Measurements from ENCODE around the gene PAX1. TPM values are rescaled to one million over a fixed set of nuclear protein-coding genes. Genes with fewer than 3 reads are reported as not detected.

Gene PAX1
- total RNA-seq, 2 donors from 2014 or later = not detected

- no peak for DNase-seq (ENCODE audit: low spot score)
- intact Hi-C loops (cut with DNase I) = loop anchor here in 1 of 2 donors (5.0 kb wide), 1 partner anchor 387 kb away; no protein-coding TSS in a partner anchor
Observed at GRCh38 chr20:21715193-21715881, 9.9 kb downstream of the PAX1 start.

- intact Hi-C loops (cut with DNase I) = loop anchor here in 1 of 2 donors (5.0 kb wide), 1 partner anchor 383 kb away; no protein-coding TSS in a partner anchor
- no peak for DNase-seq (ENCODE audit: low spot score)
Observed at GRCh38 chr20:21719592-21720214, 14.2 kb downstream of the PAX1 start.

GRCh38 chr20:21725892-21726291 lies 20.4 kb downstream of the PAX1 start:
- intact Hi-C loops (cut with DNase I) = loop anchor here in 1 of 2 donors (1.0 kb wide), 1 partner anchor 21 kb away; the partner anchor contains the start of gene PAX1
- DNase-seq (ENCODE audit: low spot score) = no peak

- intact Hi-C loops (cut with DNase I) = no loop called here
Observed at GRCh38 chr20:21729316-21729715, 23.9 kb downstream of the PAX1 start.

GRCh38 chr20:21739161-21739560 lies 33.7 kb downstream of the PAX1 start:
- intact Hi-C loops (cut with DNase I) = no loop called here
- no peak for DNase-seq (ENCODE audit: low spot score)

More at GRCh38 chr20:21729316-21729715, 23.9 kb downstream of the PAX1 start:
- no peak for DNase-seq (ENCODE audit: low spot score)

GRCh38 chr20:21739682-21740081 lies 34.2 kb downstream of the PAX1 start:
- no peak for DNase-seq (ENCODE audit: low spot score)
- intact Hi-C loops (cut with DNase I) = no loop called here

GRCh38 chr20:21741266-21741665 lies 35.8 kb downstream of the PAX1 start:
- intact Hi-C loops (cut with DNase I) = no loop called here
- DNase-seq (ENCODE audit: low spot score) = no peak

- DNase-seq (ENCODE audit: low spot score) = no peak
- intact Hi-C loops (cut with DNase I) = loop anchor here in 1 of 2 donors (10.0 kb wide), 1 partner anchor 62 kb away; no protein-coding TSS in a partner anchor
Observed at GRCh38 chr20:21762646-21763045, 57.2 kb downstream of the PAX1 start.

- intact Hi-C loops (cut with DNase I) = loop anchor here in 1 of 2 donors (10.0 kb wide), 1 partner anchor 58 kb away; no protein-coding TSS in a partner anchor
- no peak for DNase-seq (ENCODE audit: low spot score)
Observed at GRCh38 chr20:21767200-21767738, 61.8 kb downstream of the PAX1 start.

- intact Hi-C loops (cut with DNase I) = loop anchor here in 1 of 2 donors (10.0 kb wide), 1 partner anchor 57 kb away; no protein-coding TSS in a partner anchor
- no peak for DNase-seq (ENCODE audit: low spot score)
Observed at GRCh38 chr20:21767739-21768223, 62.3 kb downstream of the PAX1 start.

Other genes starting within 250 kb of the PAX1 start
- gene NKX2-2, start 191.6 kb upstream of the PAX1 start, total RNA-seq = under 1 TPM; 0.23 to 0.33 TPM